Fibroblast of the aortic adventitia (primary cell): ENCODE measurements around the gene LRRC8E. TPM values are rescaled to one million over a fixed set of nuclear protein-coding genes. Genes with fewer than 3 reads are reported as not detected.
A peak's percentile ranks its signal among the peaks of the same experiment; 100 is the strongest.

Source experiments
- DNase-seq: peaks from one replicate; pipeline ENCODE4 v3.0.0-alpha.2; 2010; ENCODE audit warnings: low read depth
- H3K4me3 ChIP-seq: 2 replicates; pipeline ENCODE4 v1.5.1; 2011; ENCODE audit warnings: low read depth, mild to moderate bottlenecking, control low read depth, low read length, moderate library complexity
- total RNA-seq: library from RNA; depleted of rRNA; stranded (reverse); fragments of >200 nt; gene quantifications from 2 replicates; pipeline ENCODE4 v1.2.3, GENCODE V29; 2012; ENCODE audit warnings: low replicate concordance
- TF ChIP-seq, protein P1 (sequence below): IDR thresholded peaks from 2 replicates; pipeline ENCODE4 v1.5.1; 2011; ENCODE audit warnings: mild to moderate bottlenecking, low read length, control low read depth, inconsistent platforms; ENCODE audit not compliant: insufficient read depth

LRRC8E gene
- total RNA-seq, 1 donor, result 5.2 TPM

GRCh38 chr19:7900401-7900870 lies 12.1 kb downstream of the LRRC8E start:
- H3K4me3 ChIP-seq, result no peak overlapping the region
- no peak for DNase-seq
- TF ChIP-seq, protein P1, sequence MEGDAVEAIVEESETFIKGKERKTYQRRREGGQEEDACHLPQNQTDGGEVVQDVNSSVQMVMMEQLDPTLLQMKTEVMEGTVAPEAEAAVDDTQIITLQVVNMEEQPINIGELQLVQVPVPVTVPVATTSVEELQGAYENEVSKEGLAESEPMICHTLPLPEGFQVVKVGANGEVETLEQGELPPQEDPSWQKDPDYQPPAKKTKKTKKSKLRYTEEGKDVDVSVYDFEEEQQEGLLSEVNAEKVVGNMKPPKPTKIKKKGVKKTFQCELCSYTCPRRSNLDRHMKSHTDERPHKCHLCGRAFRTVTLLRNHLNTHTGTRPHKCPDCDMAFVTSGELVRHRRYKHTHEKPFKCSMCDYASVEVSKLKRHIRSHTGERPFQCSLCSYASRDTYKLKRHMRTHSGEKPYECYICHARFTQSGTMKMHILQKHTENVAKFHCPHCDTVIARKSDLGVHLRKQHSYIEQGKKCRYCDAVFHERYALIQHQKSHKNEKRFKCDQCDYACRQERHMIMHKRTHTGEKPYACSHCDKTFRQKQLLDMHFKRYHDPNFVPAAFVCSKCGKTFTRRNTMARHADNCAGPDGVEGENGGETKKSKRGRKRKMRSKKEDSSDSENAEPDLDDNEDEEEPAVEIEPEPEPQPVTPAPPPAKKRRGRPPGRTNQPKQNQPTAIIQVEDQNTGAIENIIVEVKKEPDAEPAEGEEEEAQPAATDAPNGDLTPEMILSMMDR, result no peak

- no peak overlapping the region for H3K4me3 ChIP-seq
- TF ChIP-seq, protein P1, result no peak
- no peak for DNase-seq
Measured at GRCh38 chr19:7900931-7901330, 12.6 kb downstream of the LRRC8E start.

DNA sequence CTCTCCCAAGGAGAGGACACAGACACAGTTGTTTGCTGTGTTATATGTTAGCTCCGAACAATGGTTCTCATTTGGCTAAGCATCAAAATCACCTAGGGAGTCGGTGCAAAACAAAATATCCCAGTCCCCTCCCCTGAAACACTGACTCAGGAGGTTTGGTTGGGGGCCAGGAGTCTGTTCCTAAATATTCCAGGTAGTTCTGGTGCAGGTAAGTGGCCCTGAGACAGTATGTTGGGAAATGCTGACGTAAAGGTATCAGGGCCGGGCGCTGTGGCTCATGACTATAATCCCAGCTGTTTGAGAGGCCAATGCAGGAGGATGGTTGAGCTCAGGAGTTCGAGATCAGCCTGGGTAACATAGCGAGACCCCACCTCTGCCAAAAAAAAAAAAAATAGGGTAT lies 13.0 kb downstream of the LRRC8E start:
- TF ChIP-seq, protein P1, result no peak
- no peak for DNase-seq
- no peak overlapping the region for H3K4me3 ChIP-seq

DNA sequence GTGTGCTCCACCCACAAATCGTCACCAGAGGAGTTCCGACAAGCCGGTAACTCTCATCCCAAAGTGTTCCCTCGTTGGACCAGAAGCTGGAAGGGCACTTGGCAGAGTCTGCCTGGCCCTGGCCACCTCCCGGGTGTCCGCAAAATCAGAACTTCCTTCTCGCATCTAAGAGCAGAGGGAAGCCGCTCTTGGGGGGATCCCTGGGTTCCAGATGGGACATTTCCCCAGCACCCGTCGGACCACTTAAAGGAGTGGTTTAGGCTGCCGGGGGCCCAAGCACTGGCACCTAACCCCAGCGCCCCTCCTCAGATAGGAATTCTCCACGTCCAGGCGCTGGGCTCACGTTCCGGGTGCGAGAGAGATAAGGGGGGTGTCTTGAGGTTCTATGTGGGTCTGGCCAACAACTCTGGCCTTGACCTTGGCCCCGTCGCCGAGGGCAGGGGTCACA lies 14.5 kb downstream of the LRRC8E start:
- TF ChIP-seq, protein P1, result no peak
- peak overlapping the region; percentile 82 for H3K4me3 ChIP-seq
- DNase-seq, result no peak

DNA sequence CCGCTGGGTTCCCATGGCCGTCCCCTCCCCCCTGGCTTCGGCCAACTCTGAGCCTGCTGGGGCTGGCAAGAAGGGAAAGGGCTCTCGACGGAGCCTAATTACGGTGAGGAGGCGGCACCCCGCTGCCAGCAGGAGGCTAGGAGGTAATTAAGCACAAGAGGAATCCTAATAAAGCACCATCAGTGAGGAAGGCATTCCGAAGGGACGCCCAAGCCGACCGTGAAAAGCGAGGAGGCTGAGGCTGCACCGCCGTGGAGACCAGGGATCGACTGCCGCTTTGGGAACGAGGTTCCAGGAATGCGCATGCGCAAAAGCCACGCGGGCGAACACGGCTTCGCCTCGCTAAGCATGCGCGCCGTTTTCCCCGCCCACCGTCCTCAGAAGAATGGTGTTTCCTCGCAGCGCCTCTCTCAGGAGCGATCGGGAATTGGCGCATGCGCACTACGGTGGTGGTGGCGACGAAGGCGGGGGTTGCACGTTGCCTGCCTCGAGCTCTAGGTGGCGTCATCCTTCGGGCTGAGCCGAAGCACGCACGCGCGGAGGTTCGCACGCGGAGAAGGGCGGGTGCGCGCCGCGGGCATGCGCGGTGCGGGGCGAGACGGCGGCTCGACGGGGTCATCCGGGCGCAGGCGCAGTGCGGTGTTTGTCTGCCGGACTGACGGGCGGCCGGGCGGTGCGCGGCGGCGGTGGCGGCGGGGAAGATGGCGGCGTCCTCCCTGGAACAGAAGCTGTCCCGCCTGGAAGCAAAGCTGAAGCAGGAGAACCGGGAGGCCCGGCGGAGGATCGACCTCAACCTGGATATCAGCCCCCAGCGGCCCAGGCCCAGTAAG lies 15.1 kb downstream of the LRRC8E start, which contains the start of gene MAP2K7:
TSS of gene MAP2K7 (plus strand) at position 634 of the 830 bp plus-strand sequence. CDS start at position 702, 68 bp downstream.
- DNase-seq, result peak; percentile 99
- H3K4me3 ChIP-seq, result peak within 1 kb of the TSS; percentile 88
- TF ChIP-seq, protein P1, result peak; percentile 49

GRCh38 chr19:7904074-7905020 lies 16.0 kb downstream of the LRRC8E start:
- TF ChIP-seq, protein P1, result no peak
- DNase-seq, result no peak

More at GRCh38 chr19:7904074-7905020, 16.0 kb downstream of the LRRC8E start:
- peak overlapping the region; percentile 88 for H3K4me3 ChIP-seq
